ENCODE data around the gene LSM3.

Gene LSM3

DNA sequence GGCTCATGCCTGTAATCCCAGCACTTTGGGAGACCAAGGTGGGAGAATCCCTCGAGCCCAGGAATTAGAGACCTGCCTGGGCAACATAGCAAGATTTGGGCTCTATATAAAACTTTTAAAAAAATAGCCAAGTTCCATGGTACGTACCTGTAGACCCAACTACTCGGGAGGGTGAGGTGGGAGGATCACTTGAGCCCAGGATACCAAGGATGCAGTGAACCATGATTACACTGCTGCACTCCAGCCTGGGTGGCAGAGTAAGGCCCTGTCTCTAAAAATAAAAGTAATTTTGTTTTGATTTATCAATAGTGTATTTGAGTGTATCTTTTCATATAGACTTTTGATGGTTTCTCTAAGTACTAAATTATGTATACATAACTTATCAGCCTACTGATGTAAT lies 63.1 kb downstream of the LSM3 start:
- DNase-seq (ENCODE audit: low read depth) = no peak

DNA sequence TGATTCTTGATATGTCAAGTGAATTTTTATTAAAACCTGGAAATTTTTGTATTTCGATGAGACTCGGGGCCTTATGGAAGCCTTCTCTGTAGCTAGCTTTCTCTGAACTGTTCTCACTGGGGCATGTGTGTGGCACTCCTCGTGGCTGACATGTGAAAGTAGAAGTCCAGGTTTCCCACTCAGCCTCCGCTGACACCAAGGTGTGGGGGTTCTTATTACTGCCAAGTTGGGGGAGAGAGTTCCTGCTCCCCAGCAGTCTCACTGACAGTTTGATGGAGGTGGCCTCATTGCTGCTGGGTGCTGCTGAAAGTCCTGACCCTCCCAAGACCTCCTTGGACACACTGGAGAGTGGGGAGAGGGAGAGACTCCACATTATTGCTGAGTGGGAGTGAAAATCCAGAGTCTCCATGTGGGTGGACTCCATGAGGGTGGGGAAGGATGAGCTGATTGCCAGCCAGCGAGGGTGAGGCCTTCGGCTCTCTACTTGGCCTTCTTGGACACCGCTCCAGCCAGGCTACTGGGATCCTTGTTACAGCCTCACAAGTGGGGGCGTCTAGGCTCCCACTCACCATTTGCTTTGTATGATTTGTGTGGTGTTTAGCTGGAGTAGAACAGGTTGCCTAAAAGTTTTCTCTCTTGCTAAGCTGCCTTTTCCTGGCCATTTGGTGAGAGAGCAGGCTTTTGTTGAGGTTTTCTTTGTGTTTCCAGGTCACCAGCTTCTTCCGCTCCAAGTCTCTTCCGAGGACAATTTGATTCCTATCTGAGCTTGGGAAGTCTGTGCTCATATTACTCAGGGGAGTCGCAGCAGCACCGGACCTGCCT lies 64.1 kb downstream of the LSM3 start:
- DNase-seq (ENCODE audit: low read depth) = no peak

DNA sequence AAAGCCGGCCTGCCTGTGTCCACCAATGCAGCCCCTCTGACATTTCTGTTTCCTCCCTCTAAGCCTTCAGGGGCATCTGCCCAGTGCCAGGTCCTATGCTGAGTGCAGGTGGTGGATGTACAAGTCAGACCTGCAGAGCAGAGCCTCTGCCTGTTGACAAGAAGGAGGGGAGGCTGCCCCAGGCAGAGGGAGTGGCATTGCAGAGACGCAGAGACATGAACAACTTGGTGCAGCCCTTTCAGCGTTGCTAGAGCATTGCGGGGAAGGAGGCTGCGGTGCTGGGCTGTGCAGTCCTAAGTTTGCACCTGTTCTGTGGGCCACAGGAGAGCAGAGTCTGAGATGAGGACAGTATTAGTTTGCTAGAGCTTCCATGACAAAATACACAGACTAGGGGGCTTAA lies 65.2 kb downstream of the LSM3 start:
- DNase-seq (ENCODE audit: low read depth) = no peak

DNA sequence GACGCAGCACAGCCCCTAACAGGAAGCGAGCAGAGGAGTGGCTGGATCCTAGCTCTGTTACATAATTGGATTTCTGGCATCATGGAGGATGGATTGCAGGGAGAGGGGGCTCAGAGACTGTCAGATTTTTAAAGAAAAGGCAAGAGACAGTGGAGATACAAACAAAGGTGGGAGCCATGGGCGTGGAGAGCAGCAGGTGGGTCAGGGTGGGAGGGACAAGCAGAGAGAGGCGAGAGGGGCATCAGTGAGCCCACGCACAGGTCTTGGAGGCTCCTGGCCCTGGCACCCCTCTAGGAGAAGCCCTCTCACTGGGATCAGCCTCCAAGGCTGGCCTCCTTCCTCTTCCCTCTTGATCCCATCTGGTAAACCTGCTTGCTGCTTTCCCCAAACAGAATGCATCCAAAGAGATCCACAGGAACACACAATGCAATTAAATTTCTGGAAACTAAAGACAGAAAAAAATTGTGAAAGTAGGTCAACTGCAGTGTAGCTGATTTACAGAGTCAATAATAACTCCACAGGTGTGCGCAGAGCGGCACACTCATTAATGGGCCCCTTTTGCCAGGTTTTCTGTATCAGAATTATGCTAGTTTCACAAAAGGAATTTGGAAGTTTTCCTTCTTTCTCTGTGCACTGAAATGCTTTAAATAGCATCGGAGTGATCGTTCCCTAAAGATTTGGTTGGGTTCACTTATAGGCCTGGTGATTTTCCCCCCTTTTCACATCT lies 66.1 kb downstream of the LSM3 start:
- DNase-seq (ENCODE audit: low read depth) = no peak

DNA sequence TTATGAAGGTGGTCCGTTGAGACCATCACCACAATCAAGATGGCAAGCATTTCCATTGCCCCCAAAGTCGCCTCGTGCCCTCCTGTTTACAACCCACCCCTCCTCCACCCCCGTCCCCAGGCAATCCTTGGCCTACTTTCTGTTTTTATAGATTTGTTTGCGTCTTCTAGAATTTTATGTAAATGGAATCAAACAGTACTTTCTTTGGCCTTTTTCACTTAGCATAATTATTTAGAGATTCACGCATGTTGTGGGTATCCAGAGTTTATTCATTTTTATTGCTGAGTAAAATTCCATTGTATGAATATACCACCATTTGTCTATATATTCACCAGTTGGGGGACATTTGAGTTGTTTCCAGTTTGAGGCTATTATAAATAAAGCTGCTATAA lies 66.6 kb downstream of the LSM3 start:
- DNase-seq (ENCODE audit: low read depth) = no peak

DNA sequence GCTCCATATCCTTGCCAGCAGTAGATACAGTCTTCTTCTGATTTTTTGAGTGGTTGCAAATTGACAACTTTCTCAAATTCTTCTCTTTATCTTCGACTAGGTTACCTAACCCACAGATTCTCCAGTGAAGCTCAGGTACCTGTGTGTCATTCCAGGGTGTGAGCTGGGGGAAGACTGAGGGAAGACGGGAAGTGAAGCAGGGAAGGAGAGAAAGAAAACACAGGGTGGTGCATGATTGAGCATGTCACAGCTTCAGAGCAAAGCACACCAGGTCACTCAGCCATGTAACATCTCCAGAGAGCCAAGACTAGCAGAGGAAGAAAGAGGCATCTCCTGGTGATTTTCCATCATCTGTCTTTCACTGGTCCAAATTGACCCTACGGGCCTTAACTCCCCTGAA lies 67.2 kb downstream of the LSM3 start:
- no peak for DNase-seq (ENCODE audit: low read depth)

DNA sequence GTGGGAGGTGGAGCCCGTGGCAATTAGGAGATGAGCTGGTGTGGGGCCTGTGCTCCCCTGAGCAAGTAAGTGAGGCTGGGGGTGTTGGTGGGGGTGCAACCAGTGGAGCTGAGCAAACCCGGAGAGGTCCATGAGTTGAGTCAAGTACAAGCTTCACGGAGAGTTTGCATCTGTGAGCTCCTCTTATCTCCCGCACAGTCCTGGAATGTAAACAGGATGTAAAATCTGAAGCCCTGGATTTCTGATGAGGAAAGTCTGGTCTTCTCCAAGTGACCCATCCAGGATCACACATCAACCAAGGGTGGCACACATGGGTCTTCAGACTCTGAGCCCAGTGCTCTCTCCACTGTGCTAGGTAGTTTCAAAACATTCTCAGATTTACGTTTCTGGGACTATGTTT lies 67.8 kb downstream of the LSM3 start:
- DNase-seq (ENCODE audit: low read depth) = no peak

DNA sequence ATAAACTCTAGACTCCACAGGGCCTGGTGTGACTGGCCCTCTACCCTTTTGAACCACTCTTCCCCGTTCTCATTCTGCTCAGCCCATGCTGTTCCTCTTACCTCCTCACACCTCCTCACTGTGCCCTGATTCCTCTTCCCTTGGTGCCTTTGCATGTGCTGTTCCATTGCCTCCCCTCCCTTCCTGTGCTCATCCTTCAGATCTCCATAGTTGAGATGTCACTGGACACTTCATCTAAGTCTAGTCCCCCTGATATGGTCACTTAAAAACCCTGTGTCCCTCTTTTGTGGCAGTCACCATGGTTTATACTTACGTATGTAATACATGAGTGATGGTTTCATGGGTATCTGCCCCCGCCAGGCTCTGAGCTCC lies 69.8 kb downstream of the LSM3 start:
- no peak for DNase-seq (ENCODE audit: low read depth)

DNA sequence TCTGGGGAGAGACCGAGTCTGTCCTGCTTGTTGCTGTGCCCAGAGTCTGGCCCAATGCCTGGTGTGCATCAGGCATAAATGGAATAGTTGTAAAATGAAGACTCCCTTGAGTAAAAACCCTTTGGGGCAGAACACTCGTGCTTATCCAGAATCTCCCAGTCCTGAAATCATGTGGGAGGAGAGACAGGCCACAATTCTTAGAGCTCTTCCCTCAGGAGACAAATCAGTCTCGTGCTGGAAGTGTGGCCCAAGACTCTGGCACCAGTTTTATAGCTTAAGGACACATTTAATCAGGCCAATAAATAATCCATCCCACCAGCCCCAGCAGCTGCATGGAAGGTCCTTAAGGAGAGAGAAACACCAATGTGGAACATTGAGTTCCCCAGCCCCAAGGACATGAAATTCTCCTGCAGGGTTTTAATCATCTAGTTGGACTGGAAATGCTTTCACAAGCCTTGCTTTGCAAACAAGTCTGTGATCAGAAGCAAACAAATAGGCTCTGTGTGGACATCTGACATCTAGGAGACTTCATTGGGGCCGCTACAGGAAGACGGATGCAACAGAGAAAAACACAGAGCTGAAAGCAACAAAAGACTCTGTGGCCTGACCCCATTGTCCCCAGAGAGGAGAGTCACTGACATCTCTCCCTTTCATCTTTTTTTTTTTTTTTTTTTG lies 70.4 kb downstream of the LSM3 start:
- DNase-seq (ENCODE audit: low read depth) = no peak
